GM12891 (cell line): ENCODE results near the gene MACO1.
"Not testable (repeated sequence)": the region's sequence is repeated elsewhere in the genome, so short reads cannot be mapped to it uniquely, and the experiment has no call there.

Experiments
- DNase-seq: peaks from one replicate; pipeline ENCODE4 v3.0.0; 2011; ENCODE audit warnings: low spot score; ENCODE audit not compliant: insufficient read length
- FAIRE-seq: peaks from 2 replicates; lab custom pipeline; 2011; peaks lifted over from hg19 to GRCh38; lab: Jason Lieb, UNC
- PAX5 ChIP-seq: IDR thresholded peaks from 2 replicates; pipeline ENCODE4 v1.6.1; 2011; ENCODE audit warnings: low read length, moderate library complexity, mild to moderate bottlenecking; ENCODE audit not compliant: insufficient read depth, severe bottlenecking
- POLR2A ChIP-seq: IDR thresholded peaks from 2 replicates; pipeline ENCODE4 v1.6.1; 2011; ENCODE audit warnings: low read depth, low read length, control low read depth
- POLR2AphosphoS5 ChIP-seq: IDR thresholded peaks from 2 replicates; pipeline ENCODE4 v1.6.1; 2011; ENCODE audit warnings: low read depth, low read length, control low read depth
- POU2F2 ChIP-seq: IDR thresholded peaks from 2 replicates; pipeline ENCODE4 v1.6.1; 2011; ENCODE audit warnings: low read depth, mild to moderate bottlenecking, control low read depth, low read length, moderate library complexity
- SPI1 ChIP-seq: IDR thresholded peaks from 2 replicates; pipeline ENCODE4 v1.6.1; 2011; ENCODE audit warnings: low read depth, low read length, control low read depth
- TAF1 ChIP-seq: IDR thresholded peaks from 2 replicates; pipeline ENCODE4 v1.6.1; 2011; ENCODE audit warnings: low read depth, low read length, control low read depth

Gene MACO1

GRCh38 chr1:25417280-25417679, 13.4 kb upstream of the MACO1 start:
- FAIRE-seq, DNase-seq: not testable (repeated sequence)

GRCh38 chr1:25419339-25419738, 11.4 kb upstream of the MACO1 start:
- DNase-seq, FAIRE-seq: not testable (repeated sequence)

GRCh38 chr1:25420715-25421114, 10.0 kb upstream of the MACO1 start, which contains the start of gene RHCE:
Gene RHCE, minus strand, starts transcription at chr1:25420825. Its CDS starts 39 bp downstream, at chr1:25420786.
- DNase-seq, FAIRE-seq: not testable (repeated sequence)

GRCh38 chr1:25423206-25423605, 7.5 kb upstream of the MACO1 start:
- not testable (repeated sequence) for DNase-seq, FAIRE-seq

- FAIRE-seq: no peak
- DNase-seq: no peak
- no peak for TF ChIP-seq SPI1
- TF ChIP-seq TAF1: no peak
- no peak for TF ChIP-seq POLR2A
These were observed 5.3 kb upstream of the MACO1 start for GRCh38 chr1:25425098-25426085.

- no peak for FAIRE-seq
- no peak for TF ChIP-seq POLR2A
- no peak for TF ChIP-seq POLR2AphosphoS5
- TF ChIP-seq PAX5: no peak
- TF ChIP-seq TAF1: no peak
- TF ChIP-seq POU2F2: no peak
- TF ChIP-seq SPI1: no peak
- DNase-seq: no peak
These were observed 3.0 kb upstream of the MACO1 start for GRCh38 chr1:25427696-25428095.

GRCh38 chr1:25428475-25429166, 2.1 kb upstream of the MACO1 start:
- FAIRE-seq (no peak), DNase-seq (no peak)
- TF ChIP-seq POLR2A: no peak
- TF ChIP-seq TAF1: no peak
- TF ChIP-seq POU2F2: no peak

- DNase-seq (peak; percentile 12), FAIRE-seq (no peak)
- TF ChIP-seq TAF1: no peak
- peak; percentile 39 for TF ChIP-seq SPI1
- no peak for TF ChIP-seq POU2F2
- no peak for TF ChIP-seq PAX5
- TF ChIP-seq POLR2AphosphoS5: no peak
- TF ChIP-seq POLR2A: no peak
These were observed 527 bp downstream of the MACO1 start for GRCh38 chr1:25430967-25431881.

GRCh38 chr1:25431955-25432719, 1.4 kb downstream of the MACO1 start:
- FAIRE-seq (peak; percentile 33), DNase-seq (no peak)
- TF ChIP-seq POU2F2 (no peak), PAX5 (no peak), POLR2A (no peak), POLR2AphosphoS5 (no peak), TAF1 (no peak), SPI1 (no peak)
